ENCODE measurements around the gene VEGFD.

- TF ChIP-seq CTCF (IDR thresholded peaks at IDR 0.05) = no peak
- no peak for TF ChIP-seq POLR2A (IDR thresholded peaks at IDR 0.05)
These were observed 32.1 kb upstream of the VEGFD start for GRCh38 chrX:15416133-15416993.

Measured in heart left ventricle (tissue), 13 donors.